ENCODE measurements around the gene REC8. TPM values are rescaled to one million over a fixed set of nuclear protein-coding genes. Genes with fewer than 3 reads are reported as not detected.

REC8 gene
- total and polyA plus RNA-seq, 2 of the 13 experiments (the other 11 are each of a cell fraction or from before 2014, with no cell fraction given): 3.4 to 14.7 TPM

GRCh38 chr14:24146453-24146977 is 25.4 kb upstream of the REC8 start, which contains the start of gene PSME2 (continued):
- peak; percentile 65; the same call in 1 of the 2 replicates for TF ChIP-seq ZBTB1 (CRISPR knock-in tag; IDR thresholded peaks at IDR 0.05; ENCODE audit: borderline replicate concordance)
- no peak for TF ChIP-seq SUZ12 (IDR thresholded peaks at IDR 0.05; ENCODE audit: low read depth, low read length)
- TF ChIP-seq MIXL1 (CRISPR knock-in tag; IDR thresholded peaks at IDR 0.05): peak; percentile 11; the same call in 1 of the 2 replicates
- 0 out of 2 replicates have a peak, but pooled peaks have one; percentile 14 for TF ChIP-seq ZNF335 (CRISPR knock-in tag; IDR thresholded peaks at IDR 0.05)
- no peak for TF ChIP-seq SRSF4 (IDR thresholded peaks at IDR 0.05; ENCODE audit: low read depth, low read length, poor library complexity, severe bottlenecking)
- no peak; the same call in 1 of the 2 replicates for TF ChIP-seq FUBP1 (CRISPR knock-in tag; IDR thresholded peaks at IDR 0.05; ENCODE audit: borderline replicate concordance)
- TF ChIP-seq TCF7L2 (IDR thresholded peaks at IDR 0.05; ENCODE audit: low read depth, low read length): no peak
- TF ChIP-seq NFKB2 (CRISPR knock-in tag; IDR thresholded peaks at IDR 0.05; ENCODE audit: borderline replicate concordance): peak; percentile 83; the same call in 1 of the 2 replicates
- peak; percentile 86; the same call in 1 of the 2 replicates for TF ChIP-seq MTA1 (CRISPR knock-in tag; IDR thresholded peaks at IDR 0.05; ENCODE audit: borderline replicate concordance)
- peak; percentile 54; the same call in 1 of the 2 replicates for TF ChIP-seq GATAD1 (CRISPR knock-in tag; IDR thresholded peaks at IDR 0.05)
- no peak for TF ChIP-seq DPF2 (CRISPR knock-in tag; IDR thresholded peaks at IDR 0.05; ENCODE audit: borderline replicate concordance, low read depth)
- TF ChIP-seq ATF2 (CRISPR knock-in tag; IDR thresholded peaks at IDR 0.05): peak; percentile 33; the same call in 1 of the 2 replicates
- TF ChIP-seq ZNF256 (CRISPR knock-in tag; conservative IDR thresholded peaks at IDR 0.05): no peak
- peak; percentile 89 for TF ChIP-seq KMT2A (CRISPR knock-in tag; IDR thresholded peaks at IDR 0.05)
- TF ChIP-seq ZNF879 (CRISPR knock-in tag; IDR thresholded peaks at IDR 0.05): no peak; the same call in none of the 2 replicates
- peak; percentile 87 for TF ChIP-seq ZNF264 (CRISPR knock-in tag; IDR thresholded peaks at IDR 0.05)
- TF ChIP-seq ZBTB10 (CRISPR knock-in tag; IDR thresholded peaks at IDR 0.05; ENCODE audit: borderline replicate concordance): no peak
- peak; percentile 94 for TF ChIP-seq ETV6 (CRISPR knock-in tag; conservative IDR thresholded peaks at IDR 0.05)
- TF ChIP-seq MLLT10 (CRISPR knock-in tag; IDR thresholded peaks at IDR 0.05): no peak
- peak; percentile 39 for TF ChIP-seq SOX13 (IDR thresholded peaks at IDR 0.05)
- peak in 1 of 2 experiments; percentile 61; a peak in 2 of 4 replicates for TF ChIP-seq SOX13 (CRISPR knock-in tag; conservative IDR thresholded peaks at IDR 0.05 in 1 of 2, IDR thresholded peaks at IDR 0.05 in 1 of 2)
- no peak for TF ChIP-seq GLMP (CRISPR knock-in tag; IDR thresholded peaks at IDR 0.05; ENCODE audit: borderline replicate concordance)
- no peak for TF ChIP-seq FOXA3 (CRISPR knock-in tag; IDR thresholded peaks at IDR 0.05)
- TF ChIP-seq ZNF326 (CRISPR knock-in tag; IDR thresholded peaks at IDR 0.05; ENCODE audit: borderline replicate concordance): 0 out of 2 replicates have a peak, but pooled peaks have one; percentile 55

All from HepG2 (cell line).